Neural cell (in vitro differentiated cells): Measurements from ENCODE around the gene SRP68.

Source experiments
- EP300 ChIP-seq: fragments of 450-650 bp; conservative IDR thresholded peaks from 2 replicates; pipeline ENCODE4 v1.6.1; 2014; ENCODE audit warnings: antibody characterized with exemption, mild to moderate bottlenecking, moderate library complexity; ENCODE audit not compliant: poor library complexity, severe bottlenecking
- EZH2 ChIP-seq: fragments of 200-600, 300-800 bp; shearing (Covaris generic), sonication (generic); IDR thresholded peaks from 2 replicates; pipeline ENCODE4 v1.6.1; 2014; ENCODE audit warnings: antibody characterized with exemption, low read length, borderline replicate concordance, mild to moderate bottlenecking; ENCODE audit not compliant: insufficient read depth, poor library complexity, severe bottlenecking
- POLR2AphosphoS5 ChIP-seq: IDR thresholded peaks from 2 replicates; pipeline ENCODE4 v1.6.1; 2012
- SMC3 ChIP-seq: fragments of 450-650 bp; conservative IDR thresholded peaks from 2 replicates; pipeline ENCODE4 v1.6.1; 2014; ENCODE audit warnings: antibody characterized with exemption, mild to moderate bottlenecking, moderate library complexity; ENCODE audit not compliant: poor library complexity
- TAF1 ChIP-seq: IDR thresholded peaks from 2 replicates; pipeline ENCODE4 v1.6.1; 2012; ENCODE audit warnings: low read depth
- TF ChIP-seq, protein P1 (sequence below): fragments of 450-650 bp; IDR thresholded peaks from 2 replicates; pipeline ENCODE4 v1.5.1; 2014; ENCODE audit warnings: antibody characterized with exemption, mild to moderate bottlenecking, moderate library complexity; ENCODE audit not compliant: poor library complexity, severe bottlenecking
- TF ChIP-seq, protein P2 (sequence below): IDR thresholded peaks from 2 replicates; pipeline ENCODE4 v1.6.1; 2012; ENCODE audit warnings: borderline replicate concordance

DNA sequence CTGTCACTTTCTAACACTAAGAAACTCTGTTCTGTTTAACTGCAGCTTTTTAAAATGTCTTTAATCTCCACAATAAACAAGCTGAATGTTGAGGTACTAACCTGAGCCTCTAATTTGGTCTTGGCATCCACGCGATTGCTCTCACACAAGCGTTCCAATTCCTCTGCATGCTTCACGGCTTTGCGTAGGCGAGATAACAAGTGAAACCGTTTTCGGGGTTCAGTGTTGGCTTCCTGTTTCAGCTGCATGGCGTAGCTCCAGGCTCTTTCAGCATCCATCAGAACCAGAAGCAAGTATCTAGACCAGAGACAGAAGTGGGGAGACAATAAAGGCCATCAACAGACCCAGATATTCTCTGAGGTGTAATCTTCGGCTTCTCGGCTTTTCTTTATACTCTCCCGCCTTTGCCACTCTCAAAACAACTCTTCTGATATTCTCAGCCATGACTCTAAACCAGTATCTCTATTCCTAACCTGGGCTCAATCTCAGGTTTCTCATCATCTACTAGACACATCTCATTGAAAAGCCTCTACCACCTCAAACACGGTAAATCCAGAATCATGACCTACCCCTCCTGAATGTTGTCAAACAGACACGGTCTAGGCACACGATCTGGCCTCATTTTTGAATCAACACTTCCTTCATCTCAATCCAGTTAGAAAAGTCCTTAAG is 8.3 kb downstream of the SRP68 start:
- TF ChIP-seq EZH2: no peak
- TF ChIP-seq, protein P1, sequence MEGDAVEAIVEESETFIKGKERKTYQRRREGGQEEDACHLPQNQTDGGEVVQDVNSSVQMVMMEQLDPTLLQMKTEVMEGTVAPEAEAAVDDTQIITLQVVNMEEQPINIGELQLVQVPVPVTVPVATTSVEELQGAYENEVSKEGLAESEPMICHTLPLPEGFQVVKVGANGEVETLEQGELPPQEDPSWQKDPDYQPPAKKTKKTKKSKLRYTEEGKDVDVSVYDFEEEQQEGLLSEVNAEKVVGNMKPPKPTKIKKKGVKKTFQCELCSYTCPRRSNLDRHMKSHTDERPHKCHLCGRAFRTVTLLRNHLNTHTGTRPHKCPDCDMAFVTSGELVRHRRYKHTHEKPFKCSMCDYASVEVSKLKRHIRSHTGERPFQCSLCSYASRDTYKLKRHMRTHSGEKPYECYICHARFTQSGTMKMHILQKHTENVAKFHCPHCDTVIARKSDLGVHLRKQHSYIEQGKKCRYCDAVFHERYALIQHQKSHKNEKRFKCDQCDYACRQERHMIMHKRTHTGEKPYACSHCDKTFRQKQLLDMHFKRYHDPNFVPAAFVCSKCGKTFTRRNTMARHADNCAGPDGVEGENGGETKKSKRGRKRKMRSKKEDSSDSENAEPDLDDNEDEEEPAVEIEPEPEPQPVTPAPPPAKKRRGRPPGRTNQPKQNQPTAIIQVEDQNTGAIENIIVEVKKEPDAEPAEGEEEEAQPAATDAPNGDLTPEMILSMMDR: no peak
- no peak for TF ChIP-seq TAF1
- TF ChIP-seq EP300: no peak
- TF ChIP-seq, protein P2, sequence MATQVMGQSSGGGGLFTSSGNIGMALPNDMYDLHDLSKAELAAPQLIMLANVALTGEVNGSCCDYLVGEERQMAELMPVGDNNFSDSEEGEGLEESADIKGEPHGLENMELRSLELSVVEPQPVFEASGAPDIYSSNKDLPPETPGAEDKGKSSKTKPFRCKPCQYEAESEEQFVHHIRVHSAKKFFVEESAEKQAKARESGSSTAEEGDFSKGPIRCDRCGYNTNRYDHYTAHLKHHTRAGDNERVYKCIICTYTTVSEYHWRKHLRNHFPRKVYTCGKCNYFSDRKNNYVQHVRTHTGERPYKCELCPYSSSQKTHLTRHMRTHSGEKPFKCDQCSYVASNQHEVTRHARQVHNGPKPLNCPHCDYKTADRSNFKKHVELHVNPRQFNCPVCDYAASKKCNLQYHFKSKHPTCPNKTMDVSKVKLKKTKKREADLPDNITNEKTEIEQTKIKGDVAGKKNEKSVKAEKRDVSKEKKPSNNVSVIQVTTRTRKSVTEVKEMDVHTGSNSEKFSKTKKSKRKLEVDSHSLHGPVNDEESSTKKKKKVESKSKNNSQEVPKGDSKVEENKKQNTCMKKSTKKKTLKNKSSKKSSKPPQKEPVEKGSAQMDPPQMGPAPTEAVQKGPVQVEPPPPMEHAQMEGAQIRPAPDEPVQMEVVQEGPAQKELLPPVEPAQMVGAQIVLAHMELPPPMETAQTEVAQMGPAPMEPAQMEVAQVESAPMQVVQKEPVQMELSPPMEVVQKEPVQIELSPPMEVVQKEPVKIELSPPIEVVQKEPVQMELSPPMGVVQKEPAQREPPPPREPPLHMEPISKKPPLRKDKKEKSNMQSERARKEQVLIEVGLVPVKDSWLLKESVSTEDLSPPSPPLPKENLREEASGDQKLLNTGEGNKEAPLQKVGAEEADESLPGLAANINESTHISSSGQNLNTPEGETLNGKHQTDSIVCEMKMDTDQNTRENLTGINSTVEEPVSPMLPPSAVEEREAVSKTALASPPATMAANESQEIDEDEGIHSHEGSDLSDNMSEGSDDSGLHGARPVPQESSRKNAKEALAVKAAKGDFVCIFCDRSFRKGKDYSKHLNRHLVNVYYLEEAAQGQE: no peak
- no peak for TF ChIP-seq SMC3
- no peak for TF ChIP-seq POLR2AphosphoS5
